ENCODE measurements around the gene ARHGAP40.

The ARHGAP40 gene

DNA sequence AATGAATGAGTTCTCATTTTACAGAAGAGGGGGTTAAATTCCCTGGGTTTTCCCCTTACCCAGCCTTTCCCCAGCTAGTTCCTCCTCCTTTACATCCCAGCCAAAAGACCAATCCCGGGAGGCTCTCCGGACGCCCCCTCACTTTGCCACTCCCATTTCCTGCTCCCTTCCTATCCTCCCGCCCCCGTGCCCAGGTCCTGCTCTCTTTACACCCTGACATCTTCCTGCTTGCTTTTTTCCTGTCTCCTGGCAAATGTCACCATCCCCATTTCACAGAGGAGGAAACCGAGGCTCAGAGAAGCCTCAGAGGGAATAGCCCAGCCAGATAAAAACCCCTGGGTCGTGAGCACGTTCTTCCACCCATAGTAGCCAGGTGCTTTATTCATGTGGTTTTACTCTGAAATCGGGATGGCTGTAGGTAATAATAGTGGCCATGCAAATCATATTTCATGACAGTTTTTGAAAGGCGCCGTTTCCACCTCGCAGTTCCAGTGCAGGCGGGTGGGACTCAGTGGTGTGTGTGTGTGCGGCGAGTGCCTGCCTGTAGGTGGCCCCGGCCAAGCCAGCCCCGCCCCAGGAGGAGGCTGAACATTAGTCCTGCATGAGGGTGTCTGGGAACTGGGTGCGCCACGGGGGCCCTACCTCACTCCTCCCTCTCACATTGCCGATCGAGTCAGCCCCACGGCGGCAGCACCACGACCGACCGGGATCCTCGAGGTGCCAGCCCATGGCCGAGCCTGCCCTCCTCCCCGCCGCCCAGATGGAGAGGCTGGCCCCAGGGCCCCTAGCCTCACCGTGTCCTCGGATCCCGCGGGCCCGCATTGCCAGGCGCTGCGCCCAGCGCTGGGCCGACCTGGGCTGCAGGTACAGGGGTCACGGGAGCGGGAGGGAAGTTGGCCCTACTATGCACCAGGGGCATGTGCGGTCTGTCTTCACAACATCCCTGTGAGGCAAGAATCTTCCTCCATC lies at the start of gene ARHGAP40:
Gene ARHGAP40, plus strand, starts transcription at position 594 of the 969 bp plus-strand sequence.
- DNase-seq = no peak

DNA sequence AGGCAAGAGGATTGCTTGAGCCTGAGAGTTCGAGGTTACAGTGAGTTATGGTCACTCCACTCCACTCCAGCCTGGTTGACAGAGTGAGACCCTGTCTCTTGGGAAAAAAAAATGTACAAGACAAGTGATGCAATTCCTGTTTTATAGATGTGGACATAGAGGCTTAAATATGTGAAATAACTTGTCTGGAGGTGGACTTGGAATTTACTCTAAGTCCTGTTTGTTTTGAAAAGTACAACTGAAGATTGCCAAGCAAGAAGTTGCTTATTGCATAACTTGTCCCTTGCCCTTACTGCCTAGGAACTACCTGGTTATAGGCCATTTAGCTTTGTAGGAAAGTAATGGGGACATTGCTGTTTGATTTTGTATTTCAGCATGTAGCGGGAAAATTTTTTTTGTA lies 46.6 kb upstream of the ARHGAP40 start:
- DNase-seq = no peak

DNA sequence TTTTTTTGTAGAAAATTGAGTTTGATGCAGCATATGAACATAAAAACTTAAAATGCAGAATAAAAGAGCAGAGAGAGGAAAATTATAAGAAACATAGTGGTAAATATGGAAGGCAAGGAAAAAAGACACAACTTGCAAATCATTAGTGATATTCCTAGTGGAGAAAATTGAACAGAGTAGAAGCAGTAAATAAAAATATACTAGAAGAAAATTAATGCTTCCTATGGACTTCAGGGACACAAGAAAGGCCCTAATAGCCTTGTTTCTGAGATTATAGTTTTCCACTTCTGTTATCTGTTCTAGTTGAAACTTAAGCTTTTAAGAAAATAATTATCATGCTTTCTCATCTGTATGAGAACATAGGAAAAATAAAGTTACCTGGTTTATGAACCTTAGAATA lies 46.2 kb upstream of the ARHGAP40 start:
- no peak for DNase-seq

DNA sequence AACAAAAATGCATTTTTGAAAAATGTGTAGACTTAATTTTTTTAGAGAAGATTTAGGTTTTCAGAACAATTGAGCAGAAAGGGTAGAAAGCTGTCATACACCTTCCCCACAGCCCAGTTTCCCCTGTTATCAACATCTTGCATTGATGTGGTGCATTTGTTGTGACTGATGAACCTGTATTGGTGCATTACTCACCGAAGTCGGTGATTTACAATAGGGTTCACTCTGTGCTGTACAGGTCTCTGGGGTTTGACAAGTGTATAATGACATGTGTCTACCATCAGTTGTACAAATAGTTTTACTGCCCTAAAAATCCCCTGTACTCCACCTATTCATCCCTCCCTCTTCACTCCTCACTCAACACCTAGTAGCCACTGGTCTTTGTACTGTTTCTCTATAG lies 44.4 kb upstream of the ARHGAP40 start:
- DNase-seq = no peak

DNA sequence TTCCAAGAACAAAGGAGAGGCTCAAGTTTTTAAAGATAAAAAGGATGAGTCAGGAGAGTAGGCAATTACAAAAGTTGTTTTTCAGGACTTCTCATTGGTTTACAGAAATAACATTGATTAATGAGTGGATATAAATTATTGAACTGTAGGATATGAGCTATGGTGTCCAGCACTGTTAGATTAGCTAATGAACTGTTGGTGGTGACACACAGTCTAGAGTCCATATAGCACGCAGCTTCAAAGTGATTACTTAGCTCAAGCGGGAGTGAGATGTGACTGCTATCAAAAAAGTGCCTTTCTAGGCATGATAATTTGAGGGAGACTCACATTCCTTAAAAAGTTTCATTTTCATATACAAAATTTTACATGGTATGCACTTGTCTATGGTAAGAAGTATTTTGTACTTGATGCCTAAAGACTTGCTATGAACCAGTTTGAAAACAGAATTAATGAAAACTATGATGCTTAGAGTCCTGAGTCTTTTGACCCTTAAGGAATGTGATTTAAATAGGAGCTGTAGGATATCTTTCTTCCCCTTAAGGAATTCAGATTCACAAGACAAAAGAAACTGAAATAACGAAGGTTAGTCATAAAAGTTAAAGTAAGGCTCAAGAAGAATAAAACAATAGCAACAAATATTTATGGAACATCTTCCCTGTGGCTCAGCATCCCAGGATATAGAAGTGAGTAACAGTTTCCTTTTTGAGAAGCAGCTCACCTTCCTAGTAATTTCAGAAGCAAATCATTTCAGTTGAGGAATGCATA lies 42.8 kb upstream of the ARHGAP40 start:
- no peak for DNase-seq

DNA sequence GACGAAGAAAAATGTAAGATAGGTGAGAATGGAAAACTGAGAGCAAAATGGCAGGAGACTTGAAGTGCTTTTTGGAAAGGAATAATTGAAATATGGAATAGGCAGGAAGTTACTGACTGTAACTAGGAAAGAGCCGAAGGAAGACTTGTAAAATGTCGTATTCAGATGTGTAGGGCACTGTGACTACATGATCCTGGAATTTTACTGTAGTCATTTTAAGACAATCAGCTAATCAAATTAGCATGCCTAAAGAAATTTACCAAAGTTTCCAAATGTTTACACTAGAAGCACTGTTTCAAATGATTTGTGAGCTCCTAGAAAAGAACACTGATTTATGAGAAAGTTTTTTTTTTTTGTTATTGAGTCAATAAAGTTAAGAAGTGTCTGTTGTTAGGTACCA lies 41.8 kb upstream of the ARHGAP40 start:
- DNase-seq = no peak

DNA sequence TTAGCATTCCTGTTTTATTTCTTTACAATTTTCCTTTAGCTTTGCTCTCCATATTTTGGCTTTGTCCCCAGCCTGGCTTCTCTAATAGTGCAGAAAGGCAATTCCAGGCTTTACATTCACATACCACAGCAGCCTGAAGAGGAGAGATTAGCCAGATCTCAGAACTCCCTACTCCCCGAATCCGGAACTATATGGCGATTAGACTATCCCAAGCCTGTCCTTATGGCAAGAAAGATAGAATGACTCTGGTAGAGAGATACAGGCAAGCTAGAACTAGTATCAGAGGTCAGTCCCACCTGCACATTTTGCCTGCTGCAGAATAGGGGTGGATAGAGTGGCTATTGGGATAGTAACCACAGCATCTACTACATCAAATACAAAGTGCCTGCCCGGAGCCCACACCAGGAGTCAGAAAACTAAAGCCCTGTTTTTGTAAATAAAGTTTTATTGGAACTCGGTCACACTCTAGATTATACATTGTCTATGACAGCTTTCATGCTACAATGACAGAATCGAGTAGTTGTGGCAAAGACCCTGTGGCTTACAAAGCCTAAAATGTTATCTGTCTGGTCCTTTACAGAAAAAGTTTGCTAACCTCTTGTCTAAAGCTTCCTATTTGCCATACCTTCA lies 37.7 kb upstream of the ARHGAP40 start:
- no peak for DNase-seq

DNA sequence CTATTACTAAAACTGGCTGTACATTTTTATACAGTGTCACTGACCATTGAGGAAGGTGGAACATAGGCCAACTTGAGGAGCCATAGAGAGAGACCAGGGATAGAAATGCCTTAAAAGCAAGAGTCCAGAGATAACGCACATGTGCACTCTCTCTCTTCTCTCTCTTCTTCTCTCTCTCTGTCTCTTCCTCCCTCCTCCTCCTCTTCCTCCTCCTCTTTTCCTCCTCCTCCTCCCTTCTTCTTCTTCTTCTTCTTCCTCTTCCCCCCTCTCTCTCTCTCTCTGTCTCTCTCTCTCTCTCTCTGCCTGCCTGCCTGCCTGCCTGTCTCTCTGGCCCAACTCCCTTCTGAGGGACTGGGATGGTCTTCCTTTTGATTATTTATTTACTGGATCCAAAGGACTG lies 36.9 kb upstream of the ARHGAP40 start:
- DNase-seq = no peak

DNA sequence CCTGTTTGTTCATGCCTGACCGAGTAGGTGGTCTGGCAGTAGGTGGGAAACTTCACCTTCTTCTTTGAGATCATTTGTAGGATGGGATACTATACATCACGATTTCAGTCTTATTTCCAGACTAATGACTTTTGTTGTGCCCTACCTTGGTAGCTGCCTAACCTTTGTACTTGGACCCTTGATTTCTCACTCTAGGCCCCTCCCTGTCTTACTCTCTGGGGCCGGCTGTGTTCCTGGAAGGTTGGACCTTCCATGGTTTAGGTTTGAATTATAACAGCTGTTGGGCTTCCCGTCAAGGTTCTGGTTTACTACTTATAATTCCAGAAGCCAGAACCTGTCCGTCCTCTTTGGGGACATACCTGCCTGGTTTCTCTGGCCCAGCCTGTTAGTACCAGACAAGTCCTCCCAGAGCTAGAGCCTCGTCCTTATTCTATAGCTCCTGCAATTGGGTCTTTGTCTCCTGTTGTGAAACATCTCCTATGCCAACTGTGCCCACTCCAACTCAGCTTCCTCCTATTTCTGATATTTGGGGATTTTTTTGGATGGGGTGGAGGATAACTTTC lies 35.5 kb upstream of the ARHGAP40 start:
- no peak for DNase-seq

DNA sequence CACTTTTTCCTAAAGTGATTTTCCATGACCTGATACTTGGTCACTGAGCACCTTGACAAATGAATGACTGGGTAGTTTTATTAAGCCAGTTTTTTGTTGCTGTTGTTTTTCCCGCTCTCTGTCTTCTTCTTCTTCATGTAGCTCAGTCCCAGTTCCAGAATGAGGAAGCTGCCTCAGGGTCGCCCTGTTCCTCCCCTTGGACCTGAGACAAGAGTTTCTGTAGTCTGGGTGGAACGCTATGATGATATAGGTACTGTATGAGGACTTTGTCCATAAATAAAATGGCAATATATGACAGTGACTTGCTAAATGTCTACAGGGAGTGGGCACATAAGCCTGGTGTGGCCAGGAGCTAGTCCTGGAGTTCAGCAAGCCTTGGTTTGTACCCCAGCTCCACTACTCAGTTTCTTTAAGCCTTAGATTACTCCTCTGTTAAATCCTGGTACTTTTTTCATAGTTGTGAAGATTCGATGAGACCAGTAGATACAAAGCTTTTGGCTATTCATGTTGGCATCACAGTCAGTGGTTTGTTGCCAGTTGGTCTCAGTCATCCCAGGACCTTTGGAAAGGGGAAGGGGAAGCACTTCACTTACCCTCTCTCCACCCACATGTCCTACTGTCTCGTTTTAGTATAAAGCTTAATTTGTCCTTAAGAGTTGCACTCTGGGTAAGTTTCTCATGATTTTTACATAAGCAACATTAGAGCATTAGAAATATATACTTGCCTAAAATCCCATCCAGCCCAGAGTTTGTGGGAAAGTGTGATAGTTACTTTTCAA lies 31.7 kb upstream of the ARHGAP40 start:
- no peak for DNase-seq

DNA sequence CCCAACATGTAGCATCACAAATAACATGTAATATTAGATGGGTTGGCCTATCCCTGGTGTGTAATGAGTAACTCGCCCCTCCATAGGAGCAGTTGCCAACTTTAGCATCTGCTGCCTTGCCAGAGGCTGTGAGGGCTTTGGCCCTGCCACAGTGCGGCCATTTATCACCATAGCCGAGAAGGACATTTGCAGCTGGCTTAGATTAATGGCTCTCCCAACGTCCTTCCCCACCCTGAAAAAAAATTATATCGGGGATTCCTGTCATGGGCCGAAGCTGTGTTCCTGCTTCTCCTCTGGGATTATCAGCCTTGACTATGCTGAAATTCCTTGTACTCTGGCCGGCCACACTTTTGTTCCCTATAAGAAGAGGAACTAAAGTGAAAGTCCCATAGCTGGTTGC lies 28.2 kb upstream of the ARHGAP40 start:
- no peak for DNase-seq

DNA sequence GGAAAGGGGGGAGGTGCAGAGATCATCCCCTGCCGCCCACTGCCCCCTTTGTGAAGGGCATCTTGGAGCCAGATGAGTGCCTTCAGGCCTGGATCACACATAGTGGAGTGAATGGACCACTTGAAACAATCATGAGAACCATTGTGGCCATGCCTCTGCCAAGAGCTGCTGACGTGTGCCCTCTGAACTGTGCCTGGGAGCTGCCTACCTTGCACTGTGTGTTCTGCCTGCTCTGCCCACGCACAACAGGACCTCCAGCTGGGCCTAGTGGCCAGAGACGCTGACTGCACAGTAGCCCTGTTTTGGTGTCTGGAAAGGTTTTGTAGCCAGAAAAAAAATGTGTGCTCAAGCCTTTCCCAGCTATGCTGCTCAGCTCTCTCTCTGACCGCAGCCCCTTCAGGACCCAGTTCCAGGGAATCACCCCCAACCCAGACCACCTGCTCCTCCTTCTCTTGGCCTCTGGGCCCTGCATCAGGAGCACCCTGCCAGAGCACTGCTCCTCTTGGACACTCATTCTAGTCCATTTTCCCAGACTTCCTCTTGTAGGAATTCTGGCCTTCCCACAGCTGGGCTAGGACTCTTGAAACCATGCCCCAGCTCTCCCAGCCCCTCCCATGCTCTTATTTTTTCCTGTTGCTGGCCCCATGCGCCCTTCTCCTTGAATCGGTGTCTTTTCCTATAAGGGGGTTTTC lies 22.2 kb upstream of the ARHGAP40 start:
- no peak for DNase-seq

DNA sequence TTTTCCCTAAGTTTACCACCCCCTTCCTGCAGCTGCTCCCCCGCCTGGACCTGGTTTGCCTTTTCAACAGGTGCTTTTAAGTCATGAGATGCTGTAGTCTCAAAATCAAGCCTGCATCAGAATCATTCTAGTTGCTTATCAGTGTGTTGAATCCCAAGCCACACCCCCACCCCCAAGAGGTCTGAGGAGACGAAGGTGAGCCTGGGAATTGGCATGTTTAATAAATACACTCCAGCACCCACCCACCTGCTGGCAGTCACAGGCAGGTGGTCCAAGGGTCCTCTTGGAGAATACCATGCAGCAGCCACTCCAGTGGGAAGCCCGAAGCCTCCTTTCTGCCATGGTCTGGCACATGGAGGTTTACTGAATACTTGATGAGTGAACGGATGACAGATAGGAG lies 21.7 kb upstream of the ARHGAP40 start:
- no peak for DNase-seq

DNA sequence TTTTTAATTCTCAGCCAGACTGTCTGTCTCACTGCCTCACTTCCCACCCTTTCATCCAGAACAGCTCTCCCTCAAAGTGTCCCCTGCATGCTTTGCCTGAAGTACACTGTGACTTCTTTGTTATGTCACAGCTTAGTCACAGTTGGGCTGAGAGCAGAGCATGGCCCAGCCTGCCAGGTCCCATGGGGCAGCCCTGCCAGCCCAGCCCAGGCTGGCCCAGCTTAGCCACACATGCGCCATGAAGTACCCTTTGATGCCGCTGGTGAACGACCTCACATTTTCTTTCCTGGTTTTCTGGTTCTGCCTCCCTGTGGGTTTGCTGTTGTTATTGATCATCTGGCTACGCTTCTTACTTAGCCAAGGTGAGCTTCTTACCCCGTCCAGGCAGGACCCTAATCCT lies 20.6 kb upstream of the ARHGAP40 start, which contains the start of gene ADIG:
Gene ADIG, plus strand, starts transcription at position 185 of the 400 bp plus-strand sequence. Its CDS starts 54 bp downstream, at position 239.
- DNase-seq = no peak

DNA sequence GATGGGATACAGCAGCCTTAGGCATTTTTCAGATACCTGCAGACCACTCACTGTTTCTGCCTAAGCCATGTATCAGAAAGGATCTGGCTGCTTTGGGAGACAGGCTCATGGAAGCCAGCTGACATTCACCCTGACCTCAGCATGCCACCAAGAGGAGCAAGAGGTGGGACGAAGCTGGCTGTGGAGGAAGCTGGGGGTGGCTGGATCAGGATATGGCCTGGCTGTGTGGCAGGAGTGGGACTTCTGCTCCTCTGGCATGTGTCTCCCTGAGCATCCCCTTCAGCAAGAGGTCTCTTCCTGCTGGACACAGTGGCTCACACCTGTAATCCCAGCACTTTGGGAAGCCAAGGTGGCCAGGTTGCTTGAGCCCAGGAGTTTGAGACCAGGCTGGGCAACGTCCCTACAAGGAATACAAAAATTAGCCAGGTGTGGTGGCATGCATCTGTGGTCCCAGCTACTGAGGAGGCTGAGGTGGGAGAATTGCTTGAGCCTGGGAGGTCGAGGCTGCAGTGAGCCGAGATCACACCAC lies 19.7 kb upstream of the ARHGAP40 start:
- no peak for DNase-seq

DNA sequence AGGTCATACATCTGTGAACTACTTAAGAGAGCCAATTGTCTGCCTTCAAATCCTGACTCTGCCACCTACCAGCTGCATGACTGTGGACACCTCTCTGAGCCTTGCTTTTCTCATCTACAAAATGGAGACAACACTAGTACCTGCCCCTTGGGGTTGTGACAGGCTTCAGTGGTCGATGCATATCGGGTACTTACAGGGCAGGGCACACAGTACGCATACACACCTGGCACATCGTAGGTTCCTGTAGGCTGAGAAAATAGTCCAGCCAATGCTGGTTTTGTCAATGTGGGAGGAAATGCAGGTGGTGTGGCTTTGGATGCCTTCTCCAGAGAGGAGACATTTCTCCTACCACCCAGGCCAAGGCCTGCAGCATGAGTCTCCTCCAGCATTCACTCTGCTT lies 18.3 kb upstream of the ARHGAP40 start:
- no peak for DNase-seq

DNA sequence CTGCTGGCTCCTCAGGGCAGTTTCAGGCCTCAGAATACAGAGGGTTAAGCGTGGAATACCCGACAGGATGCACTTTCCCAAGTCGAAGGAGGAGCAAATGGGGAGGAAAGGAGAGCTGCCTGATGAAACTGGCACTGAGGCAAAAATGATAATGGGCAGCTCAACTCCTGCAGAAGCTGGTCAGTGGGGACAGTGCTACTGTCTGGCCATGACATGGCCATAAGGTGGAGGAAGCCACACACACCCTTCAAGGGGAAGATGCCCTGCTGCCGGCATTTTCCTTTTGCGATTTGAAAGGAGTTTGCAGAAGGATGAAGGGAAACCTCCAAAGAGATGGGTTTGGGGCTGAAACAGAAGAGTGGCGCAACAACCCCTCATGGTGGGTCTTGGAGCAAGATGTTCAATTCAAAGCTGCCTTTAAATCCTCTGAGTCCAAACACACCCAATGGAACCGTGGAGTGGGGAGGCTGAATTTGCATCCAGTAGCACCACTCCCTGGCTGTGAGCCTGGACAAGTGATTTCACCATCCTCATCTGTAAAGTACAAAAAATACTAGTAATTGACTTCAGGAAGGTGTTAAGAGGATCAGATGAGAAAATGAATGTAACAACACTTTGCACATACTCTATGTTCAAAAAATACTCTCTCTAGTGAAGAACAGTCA lies 17.4 kb upstream of the ARHGAP40 start:
- no peak for DNase-seq

DNA sequence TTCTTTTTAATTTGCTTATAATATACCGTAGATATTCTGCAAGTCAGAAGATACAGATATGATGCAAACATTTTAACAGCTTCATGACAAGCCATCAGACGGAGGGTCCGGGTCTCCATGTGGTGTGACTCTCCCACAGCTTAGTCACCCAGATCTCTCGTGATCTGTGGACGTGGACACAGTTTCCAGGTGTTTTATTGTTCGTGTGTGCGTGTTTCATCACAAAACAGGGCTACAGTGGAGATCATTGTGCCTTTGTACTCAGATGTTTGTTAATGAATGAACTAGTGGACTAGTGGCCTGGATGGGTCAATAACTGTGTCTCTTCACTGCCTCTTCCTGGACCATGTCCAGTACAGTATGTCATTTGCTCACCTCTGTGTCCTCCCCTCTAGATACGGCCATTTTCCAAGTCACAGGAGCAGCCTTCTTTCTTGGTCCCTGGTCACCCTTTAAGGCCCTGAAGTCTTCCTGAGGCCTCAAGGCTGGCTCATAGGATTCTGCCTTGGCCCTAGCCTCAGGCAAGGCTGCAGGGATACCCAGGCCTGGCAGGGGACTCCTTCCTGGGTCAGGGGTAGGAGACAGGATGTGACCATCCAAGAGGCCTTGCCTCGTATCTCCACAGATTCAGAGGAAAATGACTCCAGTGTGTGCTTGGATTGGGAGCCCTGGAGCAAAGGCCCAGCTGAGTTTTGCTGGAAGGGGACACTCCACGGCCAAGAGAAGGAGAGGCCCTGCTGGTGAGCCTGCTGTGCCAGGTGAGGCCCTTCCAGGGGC lies 16.0 kb upstream of the ARHGAP40 start:
- no peak for DNase-seq

DNA sequence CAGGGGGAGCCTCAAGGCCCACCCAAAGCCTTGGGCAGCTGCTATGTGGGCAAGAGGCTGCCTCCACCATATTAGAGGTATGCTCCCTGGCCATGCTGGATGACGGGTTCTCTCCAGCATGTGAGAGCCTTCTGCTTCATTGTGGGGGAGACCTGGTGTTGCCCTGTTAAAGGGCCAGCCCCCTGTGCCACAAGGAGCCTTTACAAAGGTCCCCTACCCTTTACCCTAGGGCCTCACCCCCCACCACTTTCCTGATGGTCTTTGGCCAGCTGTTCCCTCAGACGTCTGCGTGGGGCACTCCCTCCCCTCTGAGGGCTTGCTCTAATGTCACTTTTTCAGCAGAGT lies 15.5 kb upstream of the ARHGAP40 start:
- no peak for DNase-seq

DNA sequence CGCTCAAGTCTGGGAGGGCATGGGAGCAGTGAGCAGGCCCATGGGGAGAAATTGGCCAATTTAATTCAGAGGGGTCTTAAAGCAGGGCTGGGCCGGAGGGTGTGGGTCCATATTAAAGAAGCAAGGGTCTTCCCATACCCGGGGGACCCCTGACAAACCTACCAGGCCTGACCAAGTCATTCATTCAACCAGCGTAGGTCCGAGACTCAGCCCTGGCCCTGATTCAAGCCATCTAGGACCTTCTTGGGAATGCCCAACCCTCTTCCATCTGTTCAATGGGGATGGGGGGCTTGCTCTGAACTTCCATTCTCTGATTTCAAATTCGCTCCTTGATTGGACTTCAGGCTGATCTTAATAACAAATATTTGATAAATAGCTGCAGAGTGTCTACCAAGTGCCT lies 13.3 kb upstream of the ARHGAP40 start:
- no peak for DNase-seq
